GM12865 (cell line): ENCODE measurements around the gene ADGRL1.

Source experiments
- DNase-seq: peaks from one replicate; pipeline ENCODE4 v3.0.0; 2010; ENCODE audit warnings: low read depth
- H3K4me3 ChIP-seq: 2 replicates; pipeline ENCODE4 v1.5.1; 2011; ENCODE audit warnings: mild to moderate bottlenecking, low read depth, low read length, control low read depth
- TF ChIP-seq, protein P1 (sequence below): IDR thresholded peaks from 2 replicates; pipeline ENCODE4 v1.5.1; 2011; ENCODE audit warnings: low read length, control low read depth, low read depth, inconsistent platforms; ENCODE audit not compliant: insufficient read depth; ENCODE audit errors: missing control alignments

The ADGRL1 gene

DNA sequence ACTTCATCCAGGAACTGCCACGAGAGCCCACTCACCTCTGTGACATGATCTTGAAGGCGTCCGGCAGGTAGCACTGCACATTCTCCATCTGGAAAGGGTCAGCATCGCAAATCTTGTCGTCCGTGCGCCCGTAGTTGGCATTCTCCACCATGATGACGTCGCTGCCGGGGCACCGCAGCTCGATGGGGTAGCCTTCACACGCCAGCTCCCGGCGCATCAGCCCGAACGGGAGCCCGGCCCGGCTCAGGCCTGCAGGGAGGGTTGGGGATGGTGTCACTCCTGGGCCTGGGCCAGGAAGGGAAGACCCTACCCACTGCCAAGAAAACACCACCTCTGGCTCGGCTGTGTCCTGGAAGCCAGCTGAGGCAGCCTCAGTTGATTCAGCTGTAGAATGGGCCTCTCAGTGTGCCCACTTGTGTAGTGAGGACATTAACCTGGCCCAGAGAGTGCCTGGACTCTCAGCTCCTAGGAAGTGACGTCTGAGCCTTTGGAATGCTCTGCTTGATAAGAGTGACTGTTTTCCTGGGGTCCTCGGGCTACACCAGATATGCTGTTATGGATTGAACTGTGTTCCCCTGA, 28.4 kb downstream of the ADGRL1 start:
- no peak for DNase-seq
- no peak overlapping the region for H3K4me3 ChIP-seq
- TF ChIP-seq, protein P1, sequence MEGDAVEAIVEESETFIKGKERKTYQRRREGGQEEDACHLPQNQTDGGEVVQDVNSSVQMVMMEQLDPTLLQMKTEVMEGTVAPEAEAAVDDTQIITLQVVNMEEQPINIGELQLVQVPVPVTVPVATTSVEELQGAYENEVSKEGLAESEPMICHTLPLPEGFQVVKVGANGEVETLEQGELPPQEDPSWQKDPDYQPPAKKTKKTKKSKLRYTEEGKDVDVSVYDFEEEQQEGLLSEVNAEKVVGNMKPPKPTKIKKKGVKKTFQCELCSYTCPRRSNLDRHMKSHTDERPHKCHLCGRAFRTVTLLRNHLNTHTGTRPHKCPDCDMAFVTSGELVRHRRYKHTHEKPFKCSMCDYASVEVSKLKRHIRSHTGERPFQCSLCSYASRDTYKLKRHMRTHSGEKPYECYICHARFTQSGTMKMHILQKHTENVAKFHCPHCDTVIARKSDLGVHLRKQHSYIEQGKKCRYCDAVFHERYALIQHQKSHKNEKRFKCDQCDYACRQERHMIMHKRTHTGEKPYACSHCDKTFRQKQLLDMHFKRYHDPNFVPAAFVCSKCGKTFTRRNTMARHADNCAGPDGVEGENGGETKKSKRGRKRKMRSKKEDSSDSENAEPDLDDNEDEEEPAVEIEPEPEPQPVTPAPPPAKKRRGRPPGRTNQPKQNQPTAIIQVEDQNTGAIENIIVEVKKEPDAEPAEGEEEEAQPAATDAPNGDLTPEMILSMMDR = no peak

DNA sequence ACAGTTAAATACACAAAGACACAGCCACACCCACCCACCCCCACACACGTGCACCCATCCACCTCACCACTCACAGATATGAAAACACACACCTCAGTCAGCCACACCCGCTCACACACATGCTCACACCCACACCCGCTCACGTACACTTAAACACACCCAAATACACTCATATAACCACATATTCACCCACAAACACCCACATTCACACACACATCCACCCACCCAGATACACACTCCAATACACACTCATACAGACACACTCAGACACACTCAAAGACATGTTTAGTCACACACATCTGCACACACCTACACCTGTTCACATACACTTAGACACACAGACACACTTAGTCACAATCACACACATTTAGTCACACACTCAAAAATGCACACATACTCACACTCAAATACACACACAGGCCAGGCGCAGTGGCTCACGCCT, 30.6 kb downstream of the ADGRL1 start:
- H3K4me3 ChIP-seq = no peak overlapping the region
- TF ChIP-seq, protein P1 = no peak
- no peak for DNase-seq

DNA sequence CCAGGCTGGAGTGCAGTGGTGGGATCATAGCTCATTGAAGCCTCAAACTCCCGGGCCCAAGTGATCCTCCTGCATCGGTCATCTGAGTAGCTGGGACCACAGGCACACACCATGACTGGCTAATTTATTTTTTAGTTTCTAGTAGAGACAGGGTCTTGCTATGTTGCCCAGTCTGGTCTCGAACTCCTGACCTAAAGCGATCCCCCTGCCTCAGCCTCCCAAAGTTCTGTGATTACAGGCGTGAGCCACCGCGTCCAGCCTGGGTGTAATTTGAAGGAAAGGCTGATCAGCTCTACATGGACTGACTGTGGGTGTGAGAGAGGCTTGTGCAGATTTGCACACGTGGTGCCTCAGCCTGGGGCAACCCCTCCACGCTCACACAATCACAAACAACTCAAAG, 31.1 kb downstream of the ADGRL1 start:
- H3K4me3 ChIP-seq = no peak overlapping the region
- no peak for DNase-seq
- TF ChIP-seq, protein P1 = no peak

DNA sequence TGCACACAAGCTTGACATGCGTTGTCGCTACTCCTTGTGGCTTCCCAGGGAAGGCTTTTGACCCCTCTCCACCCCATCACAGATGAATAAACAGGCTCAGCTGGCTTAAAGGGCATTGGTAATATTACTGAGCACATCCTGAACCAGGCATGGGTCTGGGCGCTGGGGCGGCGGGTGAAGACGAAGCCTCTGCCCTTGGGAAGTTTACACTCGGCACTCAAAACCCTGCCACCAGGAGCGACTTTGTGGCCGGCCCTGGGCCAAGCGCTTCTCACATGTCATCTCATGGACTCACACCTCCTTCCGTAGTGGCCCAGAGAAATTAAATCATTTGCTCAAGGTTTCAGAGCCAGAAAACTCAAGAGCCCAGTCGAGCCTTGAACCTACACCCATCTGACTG, 37.0 kb downstream of the ADGRL1 start:
- no peak overlapping the region for H3K4me3 ChIP-seq
- TF ChIP-seq, protein P1 = no peak
- DNase-seq = no peak

DNA sequence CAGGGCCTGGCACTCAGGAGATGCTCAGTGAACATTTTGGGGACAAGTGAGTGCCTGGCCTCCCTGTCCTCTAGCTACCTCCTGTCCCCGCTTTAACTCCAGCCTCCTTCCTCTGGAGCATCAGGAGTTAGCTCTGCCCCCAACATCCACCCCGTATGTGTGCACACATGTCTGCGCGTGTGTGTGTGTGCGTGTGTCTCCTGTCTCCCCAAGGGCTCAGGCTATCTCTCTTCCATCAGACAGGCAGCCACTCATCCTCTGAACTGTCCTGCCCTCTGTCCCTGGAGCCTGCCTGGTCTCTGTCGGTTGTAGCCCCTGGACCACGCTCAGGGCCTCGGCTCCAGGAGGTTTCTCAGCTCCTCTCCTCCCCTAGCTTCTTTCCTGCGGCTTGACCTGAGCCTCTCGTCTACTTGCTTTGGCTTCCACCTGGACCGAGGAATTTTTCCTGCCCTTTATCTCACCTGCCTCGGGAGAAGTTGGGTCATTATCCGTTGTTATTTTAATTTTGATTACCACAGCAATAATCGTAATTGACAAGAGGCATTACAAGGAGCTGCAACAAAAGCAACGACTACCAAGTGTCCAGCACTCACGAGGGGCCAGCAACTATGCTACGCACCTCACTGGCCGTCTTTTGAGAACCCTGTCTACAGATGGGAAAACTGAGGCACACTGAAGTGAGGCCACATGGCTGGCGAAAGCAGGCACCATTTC, 37.6 kb downstream of the ADGRL1 start:
- no peak for DNase-seq
- TF ChIP-seq, protein P1 = no peak
- H3K4me3 ChIP-seq = no peak overlapping the region

DNA sequence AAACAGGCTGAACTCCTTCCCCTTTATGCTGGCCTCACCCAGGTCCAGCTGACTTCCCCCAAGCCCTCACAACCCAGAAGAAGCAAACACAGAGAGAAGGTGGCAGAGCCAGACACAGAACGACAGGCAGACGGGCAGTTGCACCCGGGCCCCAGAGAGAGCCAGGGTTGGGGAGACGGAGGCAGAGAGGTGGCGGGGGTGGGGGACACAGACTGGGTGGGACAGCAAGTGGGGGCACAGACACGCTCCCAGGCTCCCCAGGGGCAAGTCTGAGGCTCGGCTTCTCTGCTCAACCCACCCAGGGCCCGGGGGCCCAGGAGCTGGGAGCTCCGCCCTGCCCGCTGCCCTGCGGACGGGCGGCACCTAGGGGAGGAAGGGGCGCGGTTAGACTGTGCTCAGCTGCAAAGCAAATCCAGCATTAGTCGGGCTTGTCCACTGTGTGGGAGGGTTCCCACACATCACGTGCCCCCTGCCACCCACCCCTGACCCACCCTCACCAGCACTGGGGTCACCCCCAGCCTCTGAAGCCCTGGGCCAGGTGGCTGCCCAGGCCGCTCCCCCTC, 38.3 kb downstream of the ADGRL1 start:
- TF ChIP-seq, protein P1 = no peak
- DNase-seq = no peak
- no peak overlapping the region for H3K4me3 ChIP-seq

DNA sequence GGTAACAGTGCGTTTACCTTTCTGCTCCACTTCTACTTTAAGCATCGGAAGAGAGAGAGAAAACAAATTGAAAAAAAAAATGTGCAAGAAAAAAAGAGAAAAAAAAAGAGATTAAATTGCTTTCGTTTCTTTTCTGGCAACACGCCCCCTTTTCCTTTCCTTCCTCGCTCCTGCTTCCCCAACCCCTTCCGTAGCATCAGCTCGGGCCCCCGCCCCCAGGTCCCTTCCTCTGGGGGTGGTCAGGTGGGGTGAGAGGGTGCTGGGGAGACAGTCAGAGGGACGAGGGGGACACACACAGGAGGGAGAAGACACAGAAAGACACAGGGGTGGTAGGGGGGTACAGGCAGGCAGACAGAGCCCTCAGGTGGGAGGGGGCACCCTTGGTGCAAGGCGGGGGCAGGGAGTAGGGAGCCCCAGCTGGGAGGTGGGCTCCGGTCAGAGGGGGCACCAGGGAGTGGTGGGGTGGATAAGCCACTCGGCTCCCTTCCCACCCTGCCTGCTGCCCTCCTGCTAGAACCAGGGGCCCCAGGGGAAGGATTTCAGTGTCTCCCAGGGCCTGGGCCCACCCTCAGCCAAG, 38.9 kb downstream of the ADGRL1 start:
- H3K4me3 ChIP-seq = no peak overlapping the region
- TF ChIP-seq, protein P1 = no peak
- DNase-seq = no peak
